Type B pancreatic cell (in vitro differentiated cells): ENCODE data around the gene PRKCA. TPM values are rescaled to one million over a fixed set of nuclear protein-coding genes. Genes with fewer than 3 reads are reported as not detected.

Experiments used
- DNase-seq: peaks from one replicate; pipeline ENCODE4 v3.0.0; 2021; ENCODE audit warnings: mixed read lengths; ENCODE audit not compliant: unreplicated experiment; ENCODE audit errors: extremely low spot score
- H3K27ac Mint-ChIP-seq: 2 replicates; pipeline ENCODE4 v1.8.0; 2021; ENCODE audit warnings: mild to moderate bottlenecking, mixed read lengths
- H3K27me3 Mint-ChIP-seq: 2 replicates; pipeline ENCODE4 v1.8.0; 2021; ENCODE audit warnings: mixed read lengths
- H3K36me3 Mint-ChIP-seq: 2 replicates; pipeline ENCODE4 v1.8.0; 2021; ENCODE audit warnings: mixed read lengths
- H3K4me1 Mint-ChIP-seq: one replicate; pipeline ENCODE4 v1.8.0; 2021; ENCODE audit warnings: mixed read lengths; ENCODE audit not compliant: unreplicated experiment
- H3K4me3 Mint-ChIP-seq: 2 replicates; pipeline ENCODE4 v1.8.0; 2021; ENCODE audit warnings: mild to moderate bottlenecking, mixed read lengths
- H3K9me3 Mint-ChIP-seq: 2 replicates; pipeline ENCODE4 v1.8.0; 2021; ENCODE audit warnings: mixed read lengths
- CTCF ChIP-seq: fragments of 200-600 bp; sonication (generic); conservative IDR thresholded peaks from 2 replicates; pipeline ENCODE4 v1.5.0; 2021; ENCODE audit warnings: antibody characterized with exemption, mild to moderate bottlenecking
- total RNA-seq: library from RNA; stranded (reverse); gene quantifications from 2 replicates; pipeline ENCODE4 v1.2.1, GENCODE V29; 2021; ENCODE audit warnings: low replicate concordance

The PRKCA gene
- total RNA-seq, 1 donor from 2014 or later = 16.1 TPM

GRCh38 chr17:66301367-66301863 is 998 bp upstream of the PRKCA start:
- Mint-ChIP-seq H3K9me3 (peaks cover 1% of the 10 kb centered on the region), H3K4me1 (peaks cover 23% of the 10 kb centered on the region), H3K27me3 (peaks cover 51% of the 10 kb centered on the region), H3K27ac (peak overlapping the region; percentile 70), H3K4me3 (peak overlapping the region; percentile 93), H3K36me3 (peaks cover 5% of the 10 kb centered on the region)
- no peak for DNase-seq
- no peak for TF ChIP-seq CTCF

GRCh38 chr17:66302761-66303626 is 581 bp downstream of the PRKCA start:
- Mint-ChIP-seq H3K27me3 (peaks cover 54% of the 10 kb centered on the region), H3K4me1 (peaks cover 27% of the 10 kb centered on the region), H3K4me3 (peak overlapping the region; percentile 98), H3K36me3 (peaks cover 9% of the 10 kb centered on the region), H3K9me3 (no peaks in the 10 kb centered on the region), H3K27ac (peak overlapping the region; percentile 60)
- peak; percentile 72 for DNase-seq
- TF ChIP-seq CTCF = no peak

- H3K36me3 Mint-ChIP-seq = peaks cover 9% of the 10 kb centered on the region
- H3K27ac Mint-ChIP-seq = peak overlapping the region; percentile 54
- DNase-seq = no peak
- H3K4me3 Mint-ChIP-seq = peak overlapping the region; percentile 85
- no peaks in the 10 kb centered on the region for H3K9me3 Mint-ChIP-seq
- no peak for TF ChIP-seq CTCF
- H3K27me3 Mint-ChIP-seq = peaks cover 48% of the 10 kb centered on the region
- H3K4me1 Mint-ChIP-seq = peaks cover 27% of the 10 kb centered on the region
Measured at GRCh38 chr17:66304304-66305174, 2.1 kb downstream of the PRKCA start.

- H3K36me3 Mint-ChIP-seq = peaks cover 9% of the 10 kb centered on the region
- H3K27me3 Mint-ChIP-seq = peaks cover 29% of the 10 kb centered on the region
- peaks cover 26% of the 10 kb centered on the region for H3K4me1 Mint-ChIP-seq
- no peaks in the 10 kb centered on the region for H3K9me3 Mint-ChIP-seq
- no peak overlapping the region for H3K27ac Mint-ChIP-seq
- no peak for DNase-seq
- no peak for TF ChIP-seq CTCF
- H3K4me3 Mint-ChIP-seq = peak overlapping the region; percentile 56
Measured at GRCh38 chr17:66306446-66306845, 4.0 kb downstream of the PRKCA start.

GRCh38 chr17:66307257-66307656 is 4.8 kb downstream of the PRKCA start:
- DNase-seq = no peak
- peaks cover 25% of the 10 kb centered on the region for H3K27me3 Mint-ChIP-seq
- H3K27ac Mint-ChIP-seq = no peak overlapping the region
- H3K4me1 Mint-ChIP-seq = peaks cover 23% of the 10 kb centered on the region
- TF ChIP-seq CTCF = no peak
- H3K4me3 Mint-ChIP-seq = no peak overlapping the region
- H3K36me3 Mint-ChIP-seq = peaks cover 5% of the 10 kb centered on the region
- no peaks in the 10 kb centered on the region for H3K9me3 Mint-ChIP-seq
